Measurements from ENCODE around the gene ZFP14. TPM values are rescaled to one million over a fixed set of nuclear protein-coding genes. Genes with fewer than 3 reads are reported as not detected.
A peak's percentile ranks its signal among the peaks of the same experiment; 100 is the strongest.

Gene ZFP14
- total and polyA plus RNA-seq, 3 donors from 2014 or later = 1.1 to 5.1 (median 3.5) TPM

DNA sequence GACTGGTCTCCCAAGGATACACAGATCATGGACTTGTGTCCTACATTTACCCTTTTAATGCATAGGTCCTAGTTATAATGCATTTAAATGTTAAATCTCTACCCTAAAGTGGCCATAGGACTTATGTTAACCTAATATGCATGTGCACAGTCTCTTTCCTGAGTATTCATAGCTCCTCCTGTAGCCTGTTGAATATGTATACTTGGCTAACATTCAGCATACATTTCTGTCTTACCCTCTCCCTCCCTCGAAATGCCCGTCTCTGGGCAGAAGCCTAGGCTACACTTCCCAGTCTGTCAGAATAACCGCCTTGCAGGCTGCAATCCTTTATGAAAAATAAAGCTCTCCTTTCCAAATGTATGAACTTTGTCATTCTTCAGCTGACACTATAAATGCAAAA, 25.5 kb upstream of the ZFP14 start:
- Histone ChIP-seq H3K36me3 (ENCODE audit: low read depth, missing control alignments) (no peaks in the 10 kb centered on the region), H3K27ac (no peak overlapping the region), H3K4me1 (no peaks in the 10 kb centered on the region), H3K27me3 (no peaks in the 10 kb centered on the region), H3K9me3 (no peaks in the 10 kb centered on the region), H3K4me3 (no peak overlapping the region)
- 96% methylated on average over 3 of the region's 3 CpGs for WGBS, 2 donors
- DNase-seq = no peak
- intact Hi-C loops (cut with DNase I; ENCODE audit: low total_unique reads) = no loop called here
- no peak for TF ChIP-seq POLR2A (IDR thresholded peaks at IDR 0.05)
- TF ChIP-seq, protein P1, sequence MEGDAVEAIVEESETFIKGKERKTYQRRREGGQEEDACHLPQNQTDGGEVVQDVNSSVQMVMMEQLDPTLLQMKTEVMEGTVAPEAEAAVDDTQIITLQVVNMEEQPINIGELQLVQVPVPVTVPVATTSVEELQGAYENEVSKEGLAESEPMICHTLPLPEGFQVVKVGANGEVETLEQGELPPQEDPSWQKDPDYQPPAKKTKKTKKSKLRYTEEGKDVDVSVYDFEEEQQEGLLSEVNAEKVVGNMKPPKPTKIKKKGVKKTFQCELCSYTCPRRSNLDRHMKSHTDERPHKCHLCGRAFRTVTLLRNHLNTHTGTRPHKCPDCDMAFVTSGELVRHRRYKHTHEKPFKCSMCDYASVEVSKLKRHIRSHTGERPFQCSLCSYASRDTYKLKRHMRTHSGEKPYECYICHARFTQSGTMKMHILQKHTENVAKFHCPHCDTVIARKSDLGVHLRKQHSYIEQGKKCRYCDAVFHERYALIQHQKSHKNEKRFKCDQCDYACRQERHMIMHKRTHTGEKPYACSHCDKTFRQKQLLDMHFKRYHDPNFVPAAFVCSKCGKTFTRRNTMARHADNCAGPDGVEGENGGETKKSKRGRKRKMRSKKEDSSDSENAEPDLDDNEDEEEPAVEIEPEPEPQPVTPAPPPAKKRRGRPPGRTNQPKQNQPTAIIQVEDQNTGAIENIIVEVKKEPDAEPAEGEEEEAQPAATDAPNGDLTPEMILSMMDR (IDR thresholded peaks at IDR 0.05) = no peak

DNA sequence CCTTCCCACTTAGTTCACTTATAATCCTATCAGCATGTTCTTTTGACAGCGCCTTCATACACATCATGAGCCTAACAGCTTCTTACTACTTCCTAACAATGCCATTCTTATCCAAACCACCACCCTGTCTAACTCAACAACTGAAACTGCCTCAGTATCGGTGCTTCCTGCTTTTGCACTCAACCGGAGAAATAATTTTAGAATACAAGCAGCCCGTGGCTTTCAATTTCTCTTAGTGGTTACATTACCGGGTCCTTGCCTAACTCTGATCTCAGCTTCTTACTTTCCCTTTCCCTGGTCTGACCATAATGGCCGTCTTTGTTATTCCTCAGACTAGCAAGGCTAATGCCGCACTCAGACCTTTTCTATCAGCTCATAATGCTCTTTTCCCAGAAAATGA, 22.5 kb upstream of the ZFP14 start:
- Histone ChIP-seq H3K27ac (no peak overlapping the region), H3K4me3 (no peak overlapping the region), H3K4me1 (no peaks in the 10 kb centered on the region), H3K27me3 (no peaks in the 10 kb centered on the region), H3K36me3 (ENCODE audit: low read depth, missing control alignments) (no peaks in the 10 kb centered on the region), H3K9me3 (no peaks in the 10 kb centered on the region)
- WGBS, 2 donors = 88 to 89% methylated on average over 7 of the region's 7 CpGs
- no peak for TF ChIP-seq POLR2A (IDR thresholded peaks at IDR 0.05)
- TF ChIP-seq, protein P1 (IDR thresholded peaks at IDR 0.05) = no peak
- intact Hi-C loops (cut with DNase I; ENCODE audit: low total_unique reads) = no loop called here
- no peak for DNase-seq

DNA sequence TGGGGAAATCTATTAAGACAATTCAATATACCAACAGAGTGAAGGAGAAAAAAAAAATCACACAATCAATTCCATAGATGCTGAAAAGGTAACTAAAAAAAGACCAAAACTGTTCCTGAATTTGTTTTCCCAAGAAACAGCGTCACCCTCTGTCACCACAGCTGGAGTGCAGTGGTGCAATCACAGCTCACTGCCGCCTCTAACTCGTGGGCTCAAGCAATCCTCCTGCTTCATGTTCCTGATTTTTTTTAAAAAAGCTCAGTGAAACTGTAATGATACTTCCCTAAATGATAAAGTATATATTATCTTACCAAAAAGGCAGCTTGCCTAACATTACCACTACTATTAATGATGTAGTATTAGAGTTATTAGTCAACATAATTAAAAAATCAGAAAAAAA, 19.6 kb upstream of the ZFP14 start:
- Histone ChIP-seq H3K4me1 (no peaks in the 10 kb centered on the region), H3K9me3 (no peaks in the 10 kb centered on the region), H3K4me3 (no peak overlapping the region), H3K36me3 (ENCODE audit: low read depth, missing control alignments) (no peaks in the 10 kb centered on the region), H3K27ac (no peak overlapping the region), H3K27me3 (no peaks in the 10 kb centered on the region)
- DNase-seq = no peak
- 86 to 92% methylated on average over 3 of the region's 3 CpGs for WGBS, 2 donors
- intact Hi-C loops (cut with DNase I; ENCODE audit: low total_unique reads) = no loop called here
- no peak for TF ChIP-seq POLR2A (IDR thresholded peaks at IDR 0.05)
- TF ChIP-seq, protein P1 (IDR thresholded peaks at IDR 0.05) = no peak

DNA sequence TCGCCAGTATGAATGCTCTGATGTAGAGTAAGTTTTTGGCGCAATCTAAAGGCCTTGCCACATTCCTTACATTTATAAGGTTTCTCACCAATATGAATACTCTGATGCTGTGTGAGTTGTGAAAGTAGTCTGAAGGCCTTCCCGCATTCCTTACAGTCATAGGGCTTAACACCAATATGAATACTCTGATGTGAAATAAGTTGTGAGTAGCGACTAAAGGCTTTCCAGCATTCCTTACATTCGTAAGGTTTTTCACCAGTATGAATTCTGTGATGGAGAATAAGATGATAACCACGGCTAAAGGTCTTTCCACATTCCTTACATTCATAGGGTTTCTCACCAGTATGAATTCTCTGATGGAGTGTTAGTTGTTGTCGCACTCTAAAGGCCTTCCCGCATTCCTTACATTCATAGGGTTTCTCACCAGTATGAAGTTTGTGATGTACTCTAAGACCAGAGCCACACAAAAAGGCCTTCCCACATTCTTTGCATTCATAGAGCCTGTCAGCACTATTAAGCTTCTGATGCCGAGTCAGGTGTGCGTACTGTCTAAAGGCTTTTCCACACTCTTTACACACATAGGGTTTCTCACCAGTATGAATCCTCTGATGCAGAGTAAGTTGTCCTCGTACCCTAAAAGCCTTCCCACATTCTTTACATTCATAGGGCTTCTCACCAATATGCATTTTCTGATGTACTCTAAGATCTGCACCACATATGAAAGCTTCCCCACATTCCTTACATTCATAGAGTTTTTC, 14.1 kb upstream of the ZFP14 start:
- Histone ChIP-seq H3K27me3 (no peaks in the 10 kb centered on the region), H3K4me3 (no peak overlapping the region), H3K36me3 (ENCODE audit: low read depth, missing control alignments) (no peaks in the 10 kb centered on the region), H3K4me1 (no peaks in the 10 kb centered on the region), H3K27ac (no peak overlapping the region), H3K9me3 (no peaks in the 10 kb centered on the region)
- intact Hi-C loops (cut with DNase I; ENCODE audit: low total_unique reads) = no loop called here
- TF ChIP-seq POLR2A (IDR thresholded peaks at IDR 0.05) = no peak
- TF ChIP-seq, protein P1 (IDR thresholded peaks at IDR 0.05) = no peak
- DNase-seq = no peak
- 98 to 99% methylated on average over 11 of the region's 11 CpGs for whole genome bisulfite sequencing, 2 donors

DNA sequence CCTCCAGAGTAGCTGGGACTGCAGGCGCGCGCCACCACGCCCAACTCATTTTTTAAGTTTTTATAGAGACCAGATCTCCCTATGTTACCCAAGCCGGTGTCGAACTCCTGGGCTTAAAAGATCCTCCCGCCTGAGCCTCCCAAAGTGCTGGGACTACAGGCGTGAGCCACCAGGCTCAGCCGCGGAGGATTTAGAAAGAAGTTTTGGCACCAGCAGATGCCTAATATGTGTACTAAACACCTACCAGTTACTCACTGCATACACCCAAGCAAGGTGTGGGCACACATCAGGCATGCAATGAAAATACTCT, 464 bp upstream of the ZFP14 start:
- intact Hi-C loops (cut with DNase I; ENCODE audit: low total_unique reads) = no loop called here
- no peaks in the 10 kb centered on the region for H3K27me3 ChIP-seq
- no peaks in the 10 kb centered on the region for H3K36me3 ChIP-seq (ENCODE audit: low read depth, missing control alignments)
- peak overlapping the region; percentile 78 to 81 for H3K4me3 ChIP-seq
- no peak for DNase-seq
- peak overlapping the region; percentile 48 to 86 for H3K27ac ChIP-seq
- TF ChIP-seq, protein P1 (IDR thresholded peaks at IDR 0.05) = no peak
- TF ChIP-seq POLR2A (IDR thresholded peaks at IDR 0.05) = no peak
- peaks cover 8% of the 10 kb centered on the region for H3K4me1 ChIP-seq
- WGBS, 2 donors = 31 to 52% methylated on average over 9 to 10 of the region's 10 CpGs
- H3K9me3 ChIP-seq = no peaks in the 10 kb centered on the region

Data from testis (tissue), 3 donors.